Measurements from ENCODE around the gene THOP1.

THOP1 gene

GRCh38 chr19:2761876-2762782, 23.2 kb upstream of the THOP1 start:
- no peak for DNase-seq (ENCODE audit: low read depth in 2 of 3, low spot score in 2 of 3)

- no peak for DNase-seq (ENCODE audit: low read depth in 2 of 3, low spot score in 2 of 3)
Measured at GRCh38 chr19:2762783-2763496, 22.4 kb upstream of the THOP1 start.

DNA sequence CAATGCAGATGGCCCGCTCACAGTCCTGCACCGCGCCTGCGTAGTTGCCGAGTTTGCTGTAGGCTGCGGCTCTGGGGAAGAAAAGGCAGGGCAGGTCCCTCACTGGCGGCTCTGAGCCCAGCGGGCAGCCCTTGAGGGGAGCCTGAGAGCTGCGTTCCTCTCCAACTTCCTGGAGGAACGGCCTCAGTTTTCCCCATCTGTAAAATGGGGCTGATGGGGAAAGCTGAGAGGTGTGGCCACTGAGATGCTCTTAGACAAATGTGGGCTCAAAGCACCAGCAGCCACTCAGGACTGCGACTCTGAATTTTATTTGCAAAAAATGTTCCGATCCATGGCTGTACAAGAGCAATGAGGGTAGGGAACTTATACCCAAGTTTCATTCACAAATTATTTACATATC, 21.6 kb upstream of the THOP1 start:
- DNase-seq (ENCODE audit: low read depth in 2 of 3, low spot score in 2 of 3): no peak

- DNase-seq (ENCODE audit: low read depth in 2 of 3, low spot score in 2 of 3): no peak
Measured at GRCh38 chr19:2764945-2765344, 20.4 kb upstream of the THOP1 start.

- no peak for DNase-seq (ENCODE audit: low read depth in 2 of 3, low spot score in 2 of 3)
Measured at GRCh38 chr19:2765376-2765775, 19.9 kb upstream of the THOP1 start.

DNA sequence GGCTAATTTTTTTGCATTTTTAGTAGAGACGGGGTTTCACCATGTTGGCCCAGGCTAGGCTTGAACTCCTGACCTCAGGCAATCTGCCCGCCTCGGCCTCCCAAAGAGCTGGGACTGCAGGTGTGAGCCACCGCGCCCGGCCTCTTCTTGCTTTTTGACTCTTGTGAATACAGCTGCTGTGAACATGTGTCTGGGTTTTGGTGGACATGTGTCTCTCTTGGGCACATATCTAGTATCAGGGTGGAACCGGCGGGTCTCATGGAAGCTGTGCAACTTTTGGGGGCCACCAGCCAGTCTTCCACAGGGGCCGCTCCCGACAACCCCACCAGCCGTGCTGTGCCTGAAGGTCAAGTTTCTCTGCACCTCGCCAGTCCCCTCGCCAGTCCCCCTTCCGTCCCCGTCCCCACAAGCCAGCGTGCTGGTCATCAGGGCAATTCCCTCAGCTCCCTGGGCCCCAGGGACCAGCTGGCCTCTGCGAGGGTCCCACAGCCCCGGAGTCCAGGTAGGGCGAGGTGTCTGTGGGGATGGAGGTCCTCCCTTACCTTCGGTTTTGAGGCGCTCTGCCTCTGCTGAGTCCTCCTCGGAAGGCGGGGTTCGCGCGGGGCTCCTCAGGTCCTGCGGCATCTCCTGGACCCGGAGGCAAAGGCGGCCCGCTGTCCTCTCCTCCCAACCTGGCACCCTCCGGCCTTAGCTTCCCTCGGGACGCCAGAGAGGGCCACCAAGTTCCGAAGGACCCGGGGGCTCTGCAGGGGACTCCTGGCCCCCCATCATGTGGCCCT, 18.5 kb upstream of the THOP1 start:
- no peak for DNase-seq (ENCODE audit: low read depth in 2 of 3, low spot score in 2 of 3)

- DNase-seq (ENCODE audit: low read depth in 2 of 3, low spot score in 2 of 3): no peak
Measured at GRCh38 chr19:2767688-2768087, 17.6 kb upstream of the THOP1 start.

DNA sequence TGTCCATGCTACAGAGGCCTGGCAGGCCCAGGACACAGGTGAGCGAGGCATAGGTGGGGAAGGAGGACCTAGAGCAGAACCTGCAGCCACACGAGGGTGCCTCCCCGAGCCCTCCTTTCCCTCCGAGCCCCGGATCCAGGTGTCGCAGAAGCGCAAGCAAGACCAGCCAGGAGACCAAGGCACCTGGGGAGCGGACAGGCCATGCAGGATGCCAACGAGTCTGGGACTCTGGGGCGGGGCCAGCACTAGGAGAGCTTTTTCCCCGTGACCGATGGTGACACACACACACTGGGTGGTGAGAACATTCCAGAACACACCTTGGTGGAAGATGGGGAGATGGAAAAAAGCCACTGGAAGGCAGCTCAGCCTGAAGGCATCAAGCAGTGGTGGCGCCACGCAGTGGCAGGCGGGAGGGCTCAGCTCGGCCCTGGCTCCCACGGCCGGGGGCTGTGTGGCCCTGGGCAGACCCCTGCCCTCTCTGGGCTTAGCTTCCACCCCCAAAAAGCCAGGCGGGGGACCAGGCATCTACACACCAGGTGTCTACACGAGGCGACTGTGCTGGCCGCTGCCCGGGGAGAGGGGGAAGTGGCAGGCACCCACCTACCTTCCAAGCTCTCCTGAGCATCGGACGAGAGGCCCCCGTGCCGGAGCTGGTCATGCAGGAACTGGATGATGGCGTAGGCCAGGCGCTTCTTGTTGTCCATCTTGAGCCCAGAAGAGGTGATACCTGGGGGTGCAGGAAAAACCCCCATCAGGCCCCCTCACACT, 16.8 kb upstream of the THOP1 start:
- DNase-seq (ENCODE audit: low read depth in 2 of 3, low spot score in 2 of 3): no peak

- no peak for DNase-seq (ENCODE audit: low read depth in 2 of 3, low spot score in 2 of 3)
Measured at GRCh38 chr19:2769218-2769617, 16.1 kb upstream of the THOP1 start.

DNA sequence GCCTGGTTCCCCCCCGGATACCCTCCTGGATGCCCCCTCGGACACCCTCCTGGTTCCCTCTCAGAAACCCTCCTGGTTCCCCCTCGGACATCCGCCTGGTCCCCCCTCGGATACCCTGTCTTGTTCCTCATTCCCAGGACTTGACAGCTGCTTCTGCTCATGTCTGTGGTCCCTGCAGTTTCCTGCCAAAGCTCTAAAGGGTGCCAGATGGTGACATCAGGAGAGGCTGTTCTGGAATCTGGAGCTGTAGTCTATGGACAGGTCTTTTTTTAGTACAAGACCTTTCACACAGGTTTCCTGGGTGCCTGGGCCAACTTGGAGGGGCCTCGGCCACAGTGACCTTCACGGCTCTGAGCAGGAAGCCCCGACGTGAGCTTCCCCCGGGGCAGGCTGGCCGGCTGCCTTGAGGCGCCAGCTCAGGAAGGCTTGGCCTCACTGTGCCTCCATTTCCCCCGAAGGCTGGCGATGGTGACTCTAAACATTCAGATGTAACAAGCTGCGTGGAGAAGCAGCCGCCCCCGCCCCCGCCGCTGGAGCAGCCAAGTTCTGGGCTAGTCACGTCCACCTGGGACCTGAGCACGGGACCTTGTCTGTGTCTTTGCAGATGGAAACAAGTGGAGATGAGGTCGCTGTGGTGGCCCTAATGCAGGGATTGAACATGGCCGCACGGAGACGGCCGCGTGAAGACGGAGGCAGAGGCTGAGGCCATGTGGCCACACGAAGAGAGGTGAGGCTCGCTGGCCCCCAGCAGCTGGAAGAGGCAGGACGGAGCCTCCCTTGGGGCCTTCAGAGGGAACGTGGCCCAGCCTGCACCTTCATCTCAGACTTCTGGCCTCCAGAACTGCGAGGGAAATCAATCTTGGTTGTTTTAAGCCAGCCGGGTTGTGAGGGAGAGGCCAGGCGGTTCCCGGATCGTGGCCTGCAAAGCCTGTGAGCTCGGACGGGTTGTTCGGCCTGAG, 15.0 kb upstream of the THOP1 start:
- DNase-seq (ENCODE audit: low read depth in 2 of 3, low spot score in 2 of 3): no peak

DNA sequence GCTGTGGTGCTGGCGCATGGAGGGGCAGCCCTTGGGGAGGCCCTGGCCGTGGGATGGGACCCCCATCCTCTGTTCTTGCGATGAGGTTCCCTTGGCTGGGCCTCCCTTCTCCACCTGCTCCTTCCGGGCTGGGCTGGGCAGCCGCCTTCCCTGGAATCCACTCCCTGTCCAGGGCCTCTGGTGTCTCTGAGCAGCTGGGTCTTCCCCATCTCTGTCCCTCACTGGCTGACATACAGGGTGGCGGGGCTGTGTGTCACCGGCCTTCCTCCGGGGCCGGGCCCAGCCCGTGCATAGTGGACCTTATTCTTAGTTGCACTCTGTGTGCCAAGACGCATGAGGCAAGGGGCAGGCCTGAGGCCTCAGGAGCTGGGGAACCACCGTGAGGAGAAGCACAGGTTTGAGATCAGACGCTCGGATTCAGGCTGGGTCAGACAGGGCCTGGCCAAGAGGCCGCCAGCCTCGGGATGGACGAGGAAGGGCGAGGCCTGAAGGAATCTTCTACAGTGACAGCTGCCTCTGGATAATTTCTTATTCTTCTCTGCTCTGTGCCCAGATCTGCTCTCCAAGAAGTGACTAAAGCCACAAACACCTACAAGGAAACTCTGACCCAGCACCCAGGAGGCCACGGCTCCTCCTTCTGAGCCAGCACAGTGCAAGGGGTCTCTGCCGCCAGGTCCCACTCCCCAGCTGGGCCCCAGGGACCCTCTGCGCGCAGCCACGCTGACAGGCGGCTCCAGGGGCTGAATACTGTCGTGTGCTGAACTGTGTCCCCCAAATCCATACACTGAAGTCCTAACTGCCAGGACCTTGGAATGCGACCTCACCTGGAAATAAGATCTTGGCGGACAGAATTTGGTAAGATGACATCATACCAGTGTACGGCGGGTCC, 13.3 kb upstream of the THOP1 start:
- no peak for DNase-seq (ENCODE audit: low read depth in 2 of 3, low spot score in 2 of 3)

DNA sequence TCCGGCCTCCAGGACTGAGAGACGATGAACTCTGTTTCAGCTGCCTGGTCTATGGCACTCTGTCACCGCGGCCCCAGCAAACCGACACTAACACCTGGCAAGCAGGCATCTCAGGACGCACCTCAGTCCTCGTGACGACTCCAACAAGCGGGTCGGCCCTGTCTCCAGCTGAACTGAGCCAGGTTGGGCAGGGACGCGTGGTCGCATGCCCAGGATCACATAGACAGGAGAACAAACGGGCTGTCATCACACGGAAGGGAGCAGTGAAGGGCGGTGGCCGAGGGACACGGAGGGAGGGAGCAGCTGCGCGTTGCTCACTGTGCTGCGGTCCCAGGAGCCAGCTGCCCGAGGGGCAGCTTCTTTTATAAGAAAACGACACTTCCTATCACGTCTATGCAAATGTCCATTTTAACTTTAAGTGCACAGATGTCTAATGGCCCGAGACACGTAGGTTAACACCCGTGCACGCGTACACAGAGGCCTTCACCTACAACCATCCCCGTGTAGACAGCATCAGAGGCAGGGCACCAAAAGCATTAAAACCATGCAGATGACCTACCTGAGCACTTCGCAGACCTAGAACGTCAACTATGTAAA, 11.1 kb upstream of the THOP1 start:
- DNase-seq (ENCODE audit: low read depth in 2 of 3, low spot score in 2 of 3): no peak

DNA sequence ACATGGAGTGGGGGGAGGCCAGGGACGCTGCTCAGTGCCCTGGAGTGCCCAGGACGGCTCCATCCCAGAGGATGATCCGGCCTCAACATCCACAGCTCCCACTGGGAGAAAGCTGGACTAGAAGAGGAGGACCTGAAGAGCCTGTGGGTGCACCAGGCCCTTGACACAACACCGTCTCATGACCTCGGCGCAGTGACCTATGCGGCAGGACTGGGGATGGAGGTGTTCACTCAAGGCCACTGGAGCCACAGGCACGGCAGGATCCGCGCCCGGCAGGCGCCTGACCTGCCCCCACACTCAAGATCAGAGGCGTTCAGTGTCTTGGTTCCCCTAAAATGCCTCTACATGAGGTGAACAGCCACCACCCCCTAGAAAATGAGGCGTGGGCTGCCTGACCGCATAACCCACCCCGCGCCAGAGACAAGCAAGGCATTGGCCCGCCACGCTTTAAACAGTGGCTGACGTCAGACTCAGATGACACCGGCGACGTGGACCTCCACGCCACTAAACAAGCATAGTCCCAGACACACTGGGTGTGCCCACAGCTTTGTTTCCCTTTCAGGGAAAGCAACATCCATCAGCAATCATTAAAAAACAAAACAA, 10.2 kb upstream of the THOP1 start:
- DNase-seq (ENCODE audit: low read depth in 2 of 3, low spot score in 2 of 3): no peak

DNA sequence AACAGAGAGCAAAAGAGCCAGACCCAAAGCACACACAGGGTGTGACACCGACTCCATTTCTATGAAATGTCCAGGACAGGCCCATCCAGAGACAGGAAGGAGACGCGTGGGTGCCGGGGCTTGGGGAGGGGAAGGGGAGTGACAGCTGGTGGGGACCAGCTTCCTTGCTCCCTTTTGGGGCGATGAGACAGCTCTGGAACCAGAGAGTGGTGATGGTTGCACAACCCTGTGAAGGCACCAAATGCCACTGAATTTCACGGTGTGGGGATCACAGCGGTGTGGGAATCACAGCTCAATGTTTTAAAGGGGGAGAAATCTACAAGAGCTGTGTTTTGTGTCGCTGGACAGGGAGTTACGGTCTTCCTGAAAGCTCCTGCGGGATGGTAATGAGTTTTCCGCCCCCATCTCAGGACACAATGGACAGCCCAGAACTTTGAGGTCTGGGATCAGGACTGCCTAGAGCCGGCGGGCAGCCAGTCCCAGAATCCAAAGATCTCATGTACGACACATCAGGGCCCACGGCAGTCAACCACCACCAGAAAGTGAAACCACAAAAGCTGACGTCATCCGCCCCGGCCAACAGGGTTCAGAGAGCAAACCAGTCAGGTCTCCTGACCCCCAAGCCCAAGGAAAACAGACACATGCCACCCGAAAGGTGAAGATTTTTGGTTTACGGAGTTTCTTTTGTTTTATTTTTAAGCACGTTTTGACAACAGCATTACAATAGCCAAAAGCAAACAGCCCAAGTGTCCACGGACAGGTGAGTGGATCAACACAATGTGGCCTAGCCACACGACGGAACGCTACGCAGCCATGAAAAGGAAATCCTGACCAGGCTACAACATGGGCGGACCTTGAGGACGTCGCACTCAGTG, 9.5 kb upstream of the THOP1 start:
- DNase-seq (ENCODE audit: low read depth in 2 of 3, low spot score in 2 of 3): peak; percentile 51 to 61 (median 55)

DNA sequence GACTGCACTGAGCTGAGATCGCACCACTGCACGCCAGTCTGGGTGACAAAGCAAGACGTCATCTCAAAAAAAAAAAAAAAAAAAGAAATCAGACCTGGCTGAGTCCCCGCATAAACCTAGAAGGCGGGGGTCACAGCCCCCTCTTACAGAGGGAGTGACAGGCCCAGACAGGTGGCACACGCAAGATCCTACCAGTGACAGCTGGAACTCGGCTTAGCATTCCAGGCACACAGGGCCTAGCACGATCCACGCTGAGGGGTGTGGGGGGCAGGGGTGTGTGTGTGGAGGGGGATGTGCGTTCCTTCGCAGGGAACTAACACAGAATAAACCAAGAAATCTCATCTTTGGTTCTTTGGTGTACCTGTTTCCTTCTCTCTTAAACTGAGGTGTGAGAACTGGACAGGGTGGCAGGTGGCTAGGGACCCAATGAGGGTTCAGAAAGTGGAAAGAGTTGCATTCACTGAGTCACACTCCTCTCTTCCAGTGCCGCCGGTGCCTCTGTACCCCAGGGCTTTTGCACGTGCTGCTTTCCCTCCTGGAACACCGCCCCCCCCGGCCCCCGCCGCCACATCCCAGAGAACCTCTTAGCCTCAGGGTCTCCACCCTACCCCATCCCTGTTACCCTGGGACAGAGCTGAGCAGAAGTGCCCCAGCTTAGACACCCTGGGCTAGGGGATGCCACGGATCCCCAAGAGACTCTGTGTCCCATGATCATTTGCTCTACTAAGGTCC, 7.2 kb upstream of the THOP1 start:
- no peak for DNase-seq (ENCODE audit: low read depth in 2 of 3, low spot score in 2 of 3)

- no peak for DNase-seq (ENCODE audit: low read depth in 2 of 3, low spot score in 2 of 3)
Measured at GRCh38 chr19:2779121-2779740, 6.1 kb upstream of the THOP1 start.

Data from activated CD8-positive, alpha-beta memory T cell treated with anti-CD3 and anti-CD28 coated beads for 48 hours (primary cell).